Liver (tissue), 3 donors: ENCODE results near the gene RASSF6.

Experiments
- ATF3 ChIP-seq: IDR thresholded peaks from 2 replicates; pipeline ENCODE4 v1.6.1; 2016; ENCODE audit warnings: antibody characterized with exemption
- CTCF ChIP-seq: fragments of 150-350 bp; IDR thresholded peaks from 2 replicates; pipeline ENCODE4 v1.5.1; 2017; ENCODE audit warnings: improper control_type of control experiment, low read depth, low read length; ENCODE audit not compliant: missing input control
- HNF4A ChIP-seq, 2 donors: conservative IDR thresholded peaks; 2 replicates each; pipeline ENCODE4 v1.6.1; 2016; ENCODE audit warnings: antibody characterized with exemption in 2 of 2, mild to moderate bottlenecking in 2 of 2
- HNF4G ChIP-seq: IDR thresholded peaks from 2 replicates; pipeline ENCODE4 v1.6.1; 2016; ENCODE audit warnings: antibody characterized with exemption
- JUND ChIP-seq, 2 donors: IDR thresholded peaks; 2 replicates each; pipeline ENCODE4 v1.6.1; 2016; ENCODE audit warnings: antibody characterized with exemption in 2 of 2
- MAX ChIP-seq: IDR thresholded peaks from 2 replicates; pipeline ENCODE4 v1.6.1; 2016; ENCODE audit warnings: antibody characterized with exemption
- RAD21 ChIP-seq, 2 donors: IDR thresholded peaks; 2 replicates each; pipeline ENCODE4 v1.6.1; 2016; ENCODE audit warnings: antibody characterized with exemption in 2 of 2, mild to moderate bottlenecking in 2 of 2
- REST ChIP-seq: IDR thresholded peaks from 2 replicates; pipeline ENCODE4 v1.6.1; 2016; ENCODE audit warnings: antibody characterized with exemption, mild to moderate bottlenecking
- SP1 ChIP-seq: IDR thresholded peaks from 2 replicates; pipeline ENCODE4 v1.6.1; 2018; ENCODE audit warnings: antibody characterized with exemption, mild to moderate bottlenecking
- YY1 ChIP-seq: IDR thresholded peaks from 2 replicates; pipeline ENCODE4 v1.6.1; 2016; ENCODE audit warnings: antibody characterized with exemption, mild to moderate bottlenecking
- ZBTB33 ChIP-seq: IDR thresholded peaks from 2 replicates; pipeline ENCODE4 v1.6.1; 2016; ENCODE audit warnings: antibody characterized with exemption
- donor health status: healthy.
- donor health status: healthy.

- TF ChIP-seq CTCF (no peak), JUND (IDR thresholded peaks at IDR 0.05) (no peak), MAX (no peak), HNF4G (no peak), REST (no peak), RAD21 (IDR thresholded peaks at IDR 0.05) (no peak), YY1 (no peak), HNF4A (conservative IDR thresholded peaks at IDR 0.05) (no peak), ATF3 (no peak), SP1 (no peak), ZBTB33 (no peak)
Measured at GRCh38 chr4:73663576-73663975, 43.3 kb upstream of the RASSF6 start.
